ENCODE data around the gene FLRT2.

The FLRT2 gene

GRCh38 chr14:85531587-85532373 lies 1.8 kb downstream of the FLRT2 start:
- Histone ChIP-seq H3K4me3 (ENCODE audit: low read length) (peak overlapping the region; percentile 75), H3K27me3 (ENCODE audit: control insufficient read depth, insufficient read depth, low read length) (no peaks in the 10 kb centered on the region)

GRCh38 chr14:85532374-85533022 lies 2.6 kb downstream of the FLRT2 start:
- H3K27me3 ChIP-seq (ENCODE audit: control insufficient read depth, insufficient read depth, low read length), result no peaks in the 10 kb centered on the region
- peaks cover 37% of the 10 kb centered on the region for H3K4me1 ChIP-seq (ENCODE audit: control insufficient read depth, insufficient read depth, low read length)
- H3K4me3 ChIP-seq (ENCODE audit: low read length), result peak overlapping the region; percentile 75
- H3K9me3 ChIP-seq (replicated peaks; ENCODE audit: low read length), result no peaks in the 10 kb centered on the region
- H3K36me3 ChIP-seq (ENCODE audit: insufficient read depth, low read length), result no peaks in the 10 kb centered on the region
- H3K9ac ChIP-seq (ENCODE audit: low read depth, low read length), result peak overlapping the region; percentile 90
- H3K4me2 ChIP-seq (ENCODE audit: low read length), result peak overlapping the region; percentile 98

More at GRCh38 chr14:85531587-85532373, 1.8 kb downstream of the FLRT2 start:
- no peaks in the 10 kb centered on the region for H3K9me3 ChIP-seq (replicated peaks; ENCODE audit: low read length)
- H3K36me3 ChIP-seq (ENCODE audit: insufficient read depth, low read length), result no peaks in the 10 kb centered on the region
- H3K9ac ChIP-seq (ENCODE audit: low read depth, low read length), result peak overlapping the region; percentile 90
- peak overlapping the region; percentile 98 for H3K4me2 ChIP-seq (ENCODE audit: low read length)
- peaks cover 45% of the 10 kb centered on the region for H3K4me1 ChIP-seq (ENCODE audit: control insufficient read depth, insufficient read depth, low read length)

- Histone ChIP-seq H3K27me3 (ENCODE audit: control insufficient read depth, insufficient read depth, low read length) (no peaks in the 10 kb centered on the region), H3K9me3 (replicated peaks; ENCODE audit: low read length) (no peaks in the 10 kb centered on the region), H3K36me3 (ENCODE audit: insufficient read depth, low read length) (no peaks in the 10 kb centered on the region), H3K4me2 (ENCODE audit: low read length) (peak overlapping the region; percentile 98), H3K4me3 (ENCODE audit: low read length) (peak overlapping the region; percentile 75), H3K4me1 (ENCODE audit: control insufficient read depth, insufficient read depth, low read length) (peaks cover 30% of the 10 kb centered on the region), H3K9ac (ENCODE audit: low read depth, low read length) (peak overlapping the region; percentile 90)
Measured at GRCh38 chr14:85533023-85533860, 3.3 kb downstream of the FLRT2 start.

DNA sequence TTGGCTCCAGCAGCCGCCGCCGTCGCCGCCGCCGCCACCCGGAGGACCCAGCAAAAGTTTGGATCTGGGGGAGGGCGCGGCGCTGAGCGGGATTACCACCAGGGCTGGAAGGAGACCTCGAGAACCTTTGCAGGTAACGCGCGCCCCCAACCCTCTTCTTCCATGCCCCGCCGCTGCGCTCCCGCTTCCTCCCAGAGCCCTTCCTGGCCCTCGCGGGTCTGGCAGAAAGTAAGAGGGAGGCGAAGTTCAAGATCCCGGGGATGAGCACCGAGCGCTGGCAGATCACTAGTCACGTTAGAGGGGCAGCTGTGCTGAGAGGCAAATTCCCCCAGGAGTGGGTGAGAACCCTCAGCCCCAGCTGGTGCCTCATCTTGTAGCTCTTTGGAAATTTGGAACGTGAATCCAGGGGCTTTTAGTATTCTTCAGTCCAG lies 3.9 kb downstream of the FLRT2 start:
- H3K4me1 ChIP-seq (ENCODE audit: control insufficient read depth, insufficient read depth, low read length), result peaks cover 28% of the 10 kb centered on the region
- H3K36me3 ChIP-seq (ENCODE audit: insufficient read depth, low read length), result no peaks in the 10 kb centered on the region
- H3K4me2 ChIP-seq (ENCODE audit: low read length), result peak overlapping the region; percentile 98
- H3K27me3 ChIP-seq (ENCODE audit: control insufficient read depth, insufficient read depth, low read length), result no peaks in the 10 kb centered on the region
- H3K9ac ChIP-seq (ENCODE audit: low read depth, low read length), result peak overlapping the region; percentile 90
- peak overlapping the region; percentile 75 for H3K4me3 ChIP-seq (ENCODE audit: low read length)
- no peaks in the 10 kb centered on the region for H3K9me3 ChIP-seq (replicated peaks; ENCODE audit: low read length)

DNA sequence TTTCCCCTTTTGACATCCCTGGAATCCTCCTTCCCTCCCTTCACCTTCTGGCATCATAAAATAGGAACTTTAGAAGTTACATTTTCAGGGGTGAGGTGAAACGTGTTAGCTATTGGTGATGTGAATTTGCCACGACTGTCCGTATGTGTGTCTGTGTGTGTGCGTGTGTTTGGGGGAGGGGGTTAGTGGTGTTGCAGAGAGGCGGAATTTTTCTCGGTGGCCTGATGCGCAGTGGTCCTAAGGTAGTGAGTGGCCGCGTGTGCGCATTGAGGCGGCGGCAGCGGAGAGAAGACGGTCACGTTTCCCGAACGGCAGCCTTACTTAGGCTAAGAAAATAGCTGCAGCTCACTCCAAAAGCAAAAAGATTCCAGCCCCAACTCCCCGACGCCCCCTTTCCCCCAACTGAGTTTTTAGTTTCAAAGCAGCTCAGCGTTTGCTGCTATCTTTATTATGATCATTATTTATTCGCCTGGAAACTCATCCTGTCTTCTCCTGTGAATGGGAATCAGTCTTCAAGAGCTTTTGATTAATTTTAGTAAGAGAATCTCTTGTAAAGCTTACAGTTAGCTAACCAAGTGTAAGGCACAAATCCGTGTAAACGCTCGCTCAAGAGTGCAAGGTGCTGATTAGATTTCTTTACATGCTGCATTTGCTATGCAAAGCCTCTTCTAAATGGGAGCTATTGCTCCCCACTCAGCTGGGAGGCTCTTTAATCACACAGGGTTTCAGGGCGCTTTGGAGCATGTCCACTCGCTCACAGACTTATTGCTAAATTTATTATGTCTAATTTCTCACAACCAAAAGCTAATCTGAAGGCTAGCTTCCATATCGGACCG lies 4.7 kb downstream of the FLRT2 start:
- Histone ChIP-seq H3K4me3 (ENCODE audit: low read length) (peak overlapping the region; percentile 75), H3K27me3 (ENCODE audit: control insufficient read depth, insufficient read depth, low read length) (no peaks in the 10 kb centered on the region), H3K4me2 (ENCODE audit: low read length) (peak overlapping the region; percentile 98), H3K9ac (ENCODE audit: low read depth, low read length) (peak overlapping the region; percentile 90), H3K36me3 (ENCODE audit: insufficient read depth, low read length) (no peaks in the 10 kb centered on the region), H3K9me3 (replicated peaks; ENCODE audit: low read length) (no peaks in the 10 kb centered on the region), H3K4me1 (ENCODE audit: control insufficient read depth, insufficient read depth, low read length) (peaks cover 28% of the 10 kb centered on the region)

GRCh38 chr14:85535321-85535720 lies 5.4 kb downstream of the FLRT2 start:
- Histone ChIP-seq H3K9ac (ENCODE audit: low read depth, low read length) (no peak overlapping the region), H3K9me3 (replicated peaks; ENCODE audit: low read length) (no peaks in the 10 kb centered on the region), H3K4me3 (ENCODE audit: low read length) (no peak overlapping the region), H3K4me1 (ENCODE audit: control insufficient read depth, insufficient read depth, low read length) (peaks cover 26% of the 10 kb centered on the region), H3K27me3 (ENCODE audit: control insufficient read depth, insufficient read depth, low read length) (no peaks in the 10 kb centered on the region), H3K4me2 (ENCODE audit: low read length) (peak overlapping the region; percentile 98), H3K36me3 (ENCODE audit: insufficient read depth, low read length) (no peaks in the 10 kb centered on the region)

DNA sequence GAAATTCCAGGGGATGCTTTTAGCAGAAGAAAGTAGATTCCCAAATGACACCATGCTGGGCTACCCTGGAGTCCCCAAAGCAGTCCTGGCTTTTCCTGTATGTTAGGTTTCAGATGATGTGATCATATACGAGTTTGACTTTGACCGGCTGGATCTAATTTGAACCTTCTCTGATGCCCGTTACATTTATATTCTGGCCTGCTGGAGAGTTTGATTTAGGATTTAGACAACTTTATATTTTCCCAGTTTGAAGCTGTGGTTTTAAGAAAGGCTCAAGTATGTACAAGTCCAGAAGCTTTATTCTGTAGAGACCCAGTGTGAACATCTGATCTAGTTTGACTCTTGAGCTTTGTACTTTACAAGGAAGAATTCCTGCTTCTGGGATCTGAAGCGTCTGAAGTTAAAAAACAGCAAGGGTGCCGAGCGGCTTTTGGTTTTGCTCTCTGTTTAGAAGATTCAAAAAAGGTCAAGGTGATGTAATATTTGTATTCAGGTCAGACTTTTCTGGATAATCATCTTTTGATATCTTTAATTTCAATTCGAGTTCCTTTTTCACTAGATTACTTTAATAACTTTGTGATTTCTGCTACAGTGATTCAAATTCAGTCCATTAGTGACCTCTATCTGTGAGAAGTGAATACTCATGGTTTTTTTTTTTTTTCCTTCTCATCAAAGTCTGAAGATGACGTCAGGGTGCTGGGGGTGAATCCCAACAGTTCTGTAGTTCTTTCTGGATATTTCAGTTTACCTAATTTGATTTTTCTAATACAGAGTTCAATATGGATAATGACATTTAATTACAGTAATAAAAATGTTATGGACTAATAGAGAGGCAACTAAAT lies 6.3 kb downstream of the FLRT2 start:
- Histone ChIP-seq H3K27me3 (ENCODE audit: control insufficient read depth, insufficient read depth, low read length) (no peaks in the 10 kb centered on the region), H3K36me3 (ENCODE audit: insufficient read depth, low read length) (no peaks in the 10 kb centered on the region), H3K4me3 (ENCODE audit: low read length) (peak overlapping the region; percentile 28), H3K4me1 (ENCODE audit: control insufficient read depth, insufficient read depth, low read length) (peaks cover 17% of the 10 kb centered on the region), H3K4me2 (ENCODE audit: low read length) (peak overlapping the region; percentile 98), H3K9ac (ENCODE audit: low read depth, low read length) (peak overlapping the region; percentile 35), H3K9me3 (replicated peaks; ENCODE audit: low read length) (no peaks in the 10 kb centered on the region)

DNA sequence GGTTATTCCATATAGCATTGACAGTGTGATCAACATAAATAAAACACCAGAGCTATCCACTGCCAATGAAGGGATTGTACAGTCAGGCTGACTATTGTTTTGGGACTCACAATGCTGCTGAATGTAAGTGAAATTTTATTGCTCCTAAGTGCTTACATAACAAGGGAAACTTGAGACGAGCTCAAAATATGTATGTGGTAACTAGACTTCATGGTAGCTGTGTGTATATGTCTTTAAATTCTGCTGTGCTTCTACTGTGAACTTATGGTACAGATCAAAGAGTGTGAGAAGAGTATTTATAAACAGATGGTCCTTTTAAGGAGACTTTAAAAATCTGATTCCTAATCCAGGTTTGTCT lies 6.9 kb downstream of the FLRT2 start:
- H3K27me3 ChIP-seq (ENCODE audit: control insufficient read depth, insufficient read depth, low read length), result no peaks in the 10 kb centered on the region
- H3K9me3 ChIP-seq (replicated peaks; ENCODE audit: low read length), result no peaks in the 10 kb centered on the region
- H3K36me3 ChIP-seq (ENCODE audit: insufficient read depth, low read length), result no peaks in the 10 kb centered on the region
- H3K4me1 ChIP-seq (ENCODE audit: control insufficient read depth, insufficient read depth, low read length), result peaks cover 11% of the 10 kb centered on the region
- no peak overlapping the region for H3K4me3 ChIP-seq (ENCODE audit: low read length)
- no peak overlapping the region for H3K9ac ChIP-seq (ENCODE audit: low read depth, low read length)
- H3K4me2 ChIP-seq (ENCODE audit: low read length), result no peak overlapping the region

DNA sequence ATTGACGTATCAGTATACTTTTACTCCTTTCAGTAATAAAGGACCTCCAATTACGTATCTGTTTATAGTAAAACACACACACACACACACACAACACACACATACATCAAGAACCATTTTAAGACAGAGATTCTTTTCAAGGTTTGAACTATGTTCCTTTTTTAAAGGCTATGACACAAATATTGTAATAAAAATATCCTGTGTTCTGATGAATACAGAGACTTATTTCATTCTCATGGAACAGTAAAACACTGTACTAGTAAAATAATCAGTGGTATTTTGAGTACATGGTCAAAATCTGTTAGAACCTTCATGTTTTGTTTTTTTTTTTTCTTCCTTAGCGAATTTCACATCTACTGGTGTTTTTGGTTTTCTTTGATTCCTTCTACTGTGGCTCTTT lies 7.6 kb downstream of the FLRT2 start:
- Histone ChIP-seq H3K9me3 (replicated peaks; ENCODE audit: low read length) (no peaks in the 10 kb centered on the region), H3K36me3 (ENCODE audit: insufficient read depth, low read length) (no peaks in the 10 kb centered on the region), H3K4me2 (ENCODE audit: low read length) (no peak overlapping the region), H3K27me3 (ENCODE audit: control insufficient read depth, insufficient read depth, low read length) (no peaks in the 10 kb centered on the region), H3K4me3 (ENCODE audit: low read length) (no peak overlapping the region), H3K4me1 (ENCODE audit: control insufficient read depth, insufficient read depth, low read length) (peaks cover 10% of the 10 kb centered on the region), H3K9ac (ENCODE audit: low read depth, low read length) (no peak overlapping the region)

DNA sequence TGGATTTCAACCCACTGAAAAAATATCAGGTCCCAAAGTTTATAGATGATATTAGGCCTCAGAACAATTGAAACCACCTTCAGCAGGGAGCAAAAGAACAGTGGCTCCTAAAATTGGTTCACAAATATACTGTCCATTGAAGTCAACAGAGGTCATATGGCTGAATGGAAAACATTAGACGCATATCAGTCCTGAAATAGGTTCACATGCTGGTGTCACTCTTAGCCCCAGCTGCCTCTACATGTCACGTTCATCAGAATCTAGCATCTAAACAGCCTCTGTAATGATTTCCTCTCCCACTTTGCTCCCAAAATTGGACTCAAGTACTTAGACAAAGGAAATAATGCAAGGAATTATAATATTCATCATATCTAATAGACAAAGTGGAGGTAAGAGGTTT lies 8.7 kb downstream of the FLRT2 start:
- Histone ChIP-seq H3K9me3 (replicated peaks; ENCODE audit: low read length) (no peaks in the 10 kb centered on the region), H3K4me2 (ENCODE audit: low read length) (no peak overlapping the region), H3K9ac (ENCODE audit: low read depth, low read length) (no peak overlapping the region), H3K4me1 (ENCODE audit: control insufficient read depth, insufficient read depth, low read length) (peaks cover 6% of the 10 kb centered on the region), H3K4me3 (ENCODE audit: low read length) (no peak overlapping the region), H3K36me3 (ENCODE audit: insufficient read depth, low read length) (no peaks in the 10 kb centered on the region), H3K27me3 (ENCODE audit: control insufficient read depth, insufficient read depth, low read length) (no peaks in the 10 kb centered on the region)
